ENCODE measurements around the gene RAB44.

The RAB44 gene

GRCh38 chr6:36670271-36670670, 27.4 kb upstream of the RAB44 start:
- no peak for DNase-seq (ENCODE audit: low spot score)

- no peak for DNase-seq (ENCODE audit: low spot score)
Observed at GRCh38 chr6:36671687-36672375, 25.8 kb upstream of the RAB44 start.

GRCh38 chr6:36673882-36674281, 23.7 kb upstream of the RAB44 start:
- no peak for DNase-seq (ENCODE audit: low spot score)

GRCh38 chr6:36674942-36675341, 22.7 kb upstream of the RAB44 start:
- no peak for DNase-seq (ENCODE audit: low spot score)

- no peak for DNase-seq (ENCODE audit: low spot score)
Observed at GRCh38 chr6:36676141-36677058, 21.2 kb upstream of the RAB44 start.

GRCh38 chr6:36677059-36677749, 20.4 kb upstream of the RAB44 start:
- DNase-seq (ENCODE audit: low spot score): no peak

- no peak for DNase-seq (ENCODE audit: low spot score)
Observed at GRCh38 chr6:36677753-36678487, 19.7 kb upstream of the RAB44 start.

GRCh38 chr6:36678488-36679042, 19.1 kb upstream of the RAB44 start, which contains the start of gene CDKN1A:
Gene CDKN1A, plus strand, starts transcription at chr6:36678714. Its CDS starts 5,388 bp downstream, at chr6:36684102.
- DNase-seq (ENCODE audit: low spot score): peak; percentile 90

- DNase-seq (ENCODE audit: low spot score): peak; percentile 72
Observed at GRCh38 chr6:36679043-36679833, 18.4 kb upstream of the RAB44 start.

GRCh38 chr6:36682328-36683144, 15.1 kb upstream of the RAB44 start:
- DNase-seq (ENCODE audit: low spot score): no peak

GRCh38 chr6:36683145-36683655, 14.4 kb upstream of the RAB44 start:
- DNase-seq (ENCODE audit: low spot score): no peak

- no peak for DNase-seq (ENCODE audit: low spot score)
Observed at GRCh38 chr6:36683656-36684446, 13.8 kb upstream of the RAB44 start.

GRCh38 chr6:36684447-36684812, 13.2 kb upstream of the RAB44 start:
- DNase-seq (ENCODE audit: low spot score): no peak

- DNase-seq (ENCODE audit: low spot score): no peak
Observed at GRCh38 chr6:36685166-36685924, 12.3 kb upstream of the RAB44 start.

GRCh38 chr6:36685926-36686667, 11.5 kb upstream of the RAB44 start:
- no peak for DNase-seq (ENCODE audit: low spot score)

- no peak for DNase-seq (ENCODE audit: low spot score)
Observed at GRCh38 chr6:36686668-36687513, 10.7 kb upstream of the RAB44 start.
